NB4 (cell line): ENCODE data around the gene SLCO2B1.

ENCODE experiments used
- DNase-seq: peaks from one replicate; pipeline ENCODE4 v3.0.0; 2010; ENCODE audit warnings: low read depth
- H3K4me3 ChIP-seq: one replicate; pipeline ENCODE4 v1.5.1; 2011; ENCODE audit warnings: mild to moderate bottlenecking, low read depth, low read length, moderate library complexity
- CTCF ChIP-seq: IDR thresholded peaks from one replicate; pipeline ENCODE4 v1.5.1; 2012; ENCODE audit warnings: low read depth, low read length
- MYC ChIP-seq: IDR thresholded peaks from 2 replicates; pipeline ENCODE4 v1.6.1; 2011; ENCODE audit warnings: low read depth, low read length
- POLR2A ChIP-seq: IDR thresholded peaks from 2 replicates; pipeline ENCODE4 v1.6.1; 2011; ENCODE audit warnings: mild to moderate bottlenecking; ENCODE audit not compliant: insufficient read length; ENCODE audit errors: extremely low read depth
- TF ChIP-seq, protein P1 (sequence below): IDR thresholded peaks from 2 replicates; pipeline ENCODE4 v1.6.1; 2011; ENCODE audit warnings: low read depth, low read length

SLCO2B1 gene

DNA sequence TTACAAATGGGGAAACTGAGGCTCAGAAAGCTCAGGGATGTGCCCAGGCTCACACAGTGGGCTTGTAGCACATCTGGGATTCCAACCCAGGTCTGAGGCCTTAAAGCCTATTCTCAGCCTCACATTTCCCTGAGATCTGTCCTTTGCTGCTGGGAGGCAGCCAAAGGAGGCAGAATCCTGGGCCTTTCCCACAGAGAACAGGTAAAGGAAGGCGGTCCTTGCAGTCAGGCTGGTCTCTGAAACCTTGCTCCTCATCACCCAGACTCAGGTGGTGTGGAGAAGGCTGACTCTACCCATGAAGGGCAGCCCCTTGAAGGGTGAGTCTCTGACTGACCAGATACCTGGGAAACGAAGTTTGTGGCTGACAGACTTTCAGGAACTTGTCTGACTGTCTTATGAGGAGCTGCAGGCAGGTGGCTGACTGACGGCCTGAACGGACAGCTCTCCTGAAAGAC is 7.8 kb downstream of the SLCO2B1 start:
- no peak for DNase-seq
- H3K4me3 ChIP-seq, result no peak overlapping the region
- TF ChIP-seq, protein P1, sequence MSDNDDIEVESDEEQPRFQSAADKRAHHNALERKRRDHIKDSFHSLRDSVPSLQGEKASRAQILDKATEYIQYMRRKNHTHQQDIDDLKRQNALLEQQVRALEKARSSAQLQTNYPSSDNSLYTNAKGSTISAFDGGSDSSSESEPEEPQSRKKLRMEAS, result no peak
- TF ChIP-seq MYC, result no peak
- TF ChIP-seq POLR2A, result no peak

GRCh38 chr11:75159151-75159953 is 8.4 kb downstream of the SLCO2B1 start:
- no peak for TF ChIP-seq POLR2A
- TF ChIP-seq CTCF, result no peak
- TF ChIP-seq MYC, result no peak
- TF ChIP-seq, protein P1, result no peak
- no peak overlapping the region for H3K4me3 ChIP-seq
- no peak for DNase-seq

DNA sequence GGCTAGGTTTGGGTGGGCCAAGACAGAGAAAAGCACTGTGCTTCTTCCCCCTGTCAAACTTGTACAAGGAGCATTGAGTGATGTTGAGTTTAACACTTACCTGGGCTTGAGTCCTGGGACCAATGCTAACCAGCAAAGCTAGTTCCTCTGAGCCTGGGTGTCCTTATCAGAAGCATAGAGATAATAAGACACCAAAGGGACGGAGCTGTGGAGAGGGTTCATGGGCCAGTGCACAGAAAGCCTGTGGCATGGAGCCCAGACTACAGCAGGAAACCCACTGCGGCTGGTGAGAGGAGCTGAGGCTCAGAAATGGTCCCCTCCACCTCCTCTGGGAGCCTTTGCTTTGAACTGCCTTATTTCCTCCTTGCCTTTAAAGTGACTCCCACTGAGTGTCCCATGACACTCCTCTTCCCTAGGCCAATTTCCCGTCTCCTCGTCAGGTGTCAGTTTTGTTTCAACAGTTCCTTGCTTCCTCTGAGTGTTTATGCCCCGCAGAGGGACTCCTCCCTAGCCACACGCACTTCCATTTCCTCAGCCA is 9.4 kb downstream of the SLCO2B1 start:
- no peak overlapping the region for H3K4me3 ChIP-seq
- TF ChIP-seq MYC (no peak), CTCF (no peak), POLR2A (no peak)
- TF ChIP-seq, protein P1, result no peak
- DNase-seq, result no peak

GRCh38 chr11:75160880-75161279 is 10.0 kb downstream of the SLCO2B1 start:
- H3K4me3 ChIP-seq, result no peak overlapping the region
- no peak for DNase-seq
- TF ChIP-seq, protein P1, result no peak
- no peak for TF ChIP-seq CTCF

GRCh38 chr11:75161506-75162095 is 10.7 kb downstream of the SLCO2B1 start:
- H3K4me3 ChIP-seq, result no peak overlapping the region
- no peak for TF ChIP-seq POLR2A
- TF ChIP-seq, protein P1, result no peak
- TF ChIP-seq MYC, result no peak
- no peak for TF ChIP-seq CTCF
- DNase-seq, result no peak

GRCh38 chr11:75162954-75163353 is 12.0 kb downstream of the SLCO2B1 start:
- TF ChIP-seq CTCF (no peak), POLR2A (no peak), MYC (no peak)
- TF ChIP-seq, protein P1, result no peak
- no peak for DNase-seq
- no peak overlapping the region for H3K4me3 ChIP-seq
